GM19193 (cell line): Measurements from ENCODE around the gene IRF1.

Experiments
- POLR2A ChIP-seq: IDR thresholded peaks from 4 replicates; pipeline ENCODE4 v1.6.1; 2011; ENCODE audit not compliant: insufficient read depth, insufficient read length; ENCODE audit errors: extremely low read depth

IRF1 gene

GRCh38 chr5:132471151-132471907 is 19.2 kb downstream of the IRF1 start:
- TF ChIP-seq POLR2A = no peak

GRCh38 chr5:132470596-132470995 is 20.0 kb downstream of the IRF1 start:
- no peak for TF ChIP-seq POLR2A

- TF ChIP-seq POLR2A = no peak
Observed at GRCh38 chr5:132470010-132470392, 20.6 kb downstream of the IRF1 start.

- TF ChIP-seq POLR2A = no peak
Observed at GRCh38 chr5:132469380-132470009, 21.1 kb downstream of the IRF1 start.

GRCh38 chr5:132468656-132469379 is 21.8 kb downstream of the IRF1 start:
- no peak for TF ChIP-seq POLR2A

GRCh38 chr5:132467287-132467984 is 23.1 kb downstream of the IRF1 start:
- no peak for TF ChIP-seq POLR2A

- no peak for TF ChIP-seq POLR2A
Observed at GRCh38 chr5:132466433-132467286, 23.9 kb downstream of the IRF1 start.

GRCh38 chr5:132465059-132465707 is 25.4 kb downstream of the IRF1 start:
- TF ChIP-seq POLR2A = no peak

- TF ChIP-seq POLR2A = peak; percentile 4
Observed at GRCh38 chr5:132464156-132464939, 26.2 kb downstream of the IRF1 start.

GRCh38 chr5:132463811-132464155 is 26.8 kb downstream of the IRF1 start:
- TF ChIP-seq POLR2A = no peak

- no peak for TF ChIP-seq POLR2A
Observed at GRCh38 chr5:132462856-132463745, 27.5 kb downstream of the IRF1 start.

GRCh38 chr5:132462333-132462732 is 28.2 kb downstream of the IRF1 start:
- TF ChIP-seq POLR2A = no peak
